Keratinocyte (primary cell): ENCODE measurements around the gene GARS1.

Source experiments
- CTCF ChIP-seq, 3 experiments: IDR thresholded peaks in 1 of 3; conservative IDR thresholded peaks in 1 of 3; optimal IDR thresholded peaks in 1 of 3; 2 replicates in 2 of 3; 3 replicates in 1 of 3; pipeline versions ENCODE3 to v1.5.1; 2011; ENCODE audit warnings: low read length in 3 of 3, mild to moderate bottlenecking in 3 of 3, moderate library complexity in 2 of 3, control low read depth in 1 of 3, inconsistent platforms in 1 of 3; ENCODE audit not compliant: insufficient read depth in 2 of 3; ENCODE audit errors: extremely low read depth in 1 of 3
- EZH2 ChIP-seq: IDR thresholded peaks from one replicate; pipeline ENCODE4 v1.6.1; 2012; ENCODE audit warnings: inconsistent platforms, mild to moderate bottlenecking, low read length, moderate library complexity

GRCh38 chr7:30682212-30683083 is 87.8 kb downstream of the GARS1 start, which contains the start of gene CRHR2:
- TF ChIP-seq CTCF (optimal IDR thresholded peaks at IDR 0.05 in 1 of 3, IDR thresholded peaks at IDR 0.05 in 1 of 3, conservative IDR thresholded peaks at IDR 0.05 in 1 of 3; ENCODE audit: extremely low read depth in 1 of 3, insufficient read depth in 2 of 3, low read length in 3 of 3), result no peak
- peak; percentile 51 for TF ChIP-seq EZH2
